NCI-H2081 treated with DMSO at 0.1 percent for 48 hours (cell line): ENCODE measurements around the gene SHROOM2.
"Not testable (repeated sequence)": the region's sequence is repeated elsewhere in the genome, so short reads cannot be mapped to it uniquely, and the experiment has no call there.

Experiments used
- DNase-seq: peaks from one replicate; lab custom pipeline; 2025; lab: John Stamatoyannopoulos, UW

Gene SHROOM2

GRCh38 chrX:9829308-9830267 lies 43.4 kb downstream of the SHROOM2 start:
- no peak for DNase-seq

- DNase-seq, result no peak
Measured at GRCh38 chrX:9832811-9833210, 46.6 kb downstream of the SHROOM2 start.

DNA sequence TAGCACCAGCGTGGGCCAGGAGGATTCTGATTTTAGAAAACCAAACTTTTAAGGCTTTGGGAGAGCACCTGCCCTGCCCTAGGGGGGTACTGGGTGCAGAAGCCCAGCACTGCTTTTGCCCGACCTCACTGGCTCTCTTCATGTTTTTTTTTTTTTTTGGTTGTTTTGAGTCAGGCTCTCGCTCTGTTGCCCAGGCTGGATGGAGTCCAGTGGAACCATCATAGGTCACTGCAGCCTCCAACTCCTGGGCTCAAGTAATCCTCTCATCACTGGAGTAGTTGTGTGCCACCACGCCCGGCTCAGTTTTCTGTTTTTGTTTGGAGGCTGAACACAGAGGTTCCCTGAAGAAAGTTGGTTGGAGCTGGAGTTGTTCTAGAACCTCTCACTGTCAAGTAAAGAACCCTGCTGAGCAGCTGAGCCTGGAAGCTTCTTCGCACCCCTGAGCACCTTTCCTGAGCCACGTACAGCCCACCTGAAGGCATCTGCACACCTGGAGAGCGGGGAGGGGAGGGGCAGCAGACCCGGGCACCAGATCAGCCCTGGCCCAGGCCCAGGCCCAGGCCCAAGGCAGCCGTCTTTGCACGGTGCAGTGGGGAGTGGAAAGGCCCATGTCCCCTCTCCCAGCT lies 49.5 kb downstream of the SHROOM2 start:
- no peak for DNase-seq

DNA sequence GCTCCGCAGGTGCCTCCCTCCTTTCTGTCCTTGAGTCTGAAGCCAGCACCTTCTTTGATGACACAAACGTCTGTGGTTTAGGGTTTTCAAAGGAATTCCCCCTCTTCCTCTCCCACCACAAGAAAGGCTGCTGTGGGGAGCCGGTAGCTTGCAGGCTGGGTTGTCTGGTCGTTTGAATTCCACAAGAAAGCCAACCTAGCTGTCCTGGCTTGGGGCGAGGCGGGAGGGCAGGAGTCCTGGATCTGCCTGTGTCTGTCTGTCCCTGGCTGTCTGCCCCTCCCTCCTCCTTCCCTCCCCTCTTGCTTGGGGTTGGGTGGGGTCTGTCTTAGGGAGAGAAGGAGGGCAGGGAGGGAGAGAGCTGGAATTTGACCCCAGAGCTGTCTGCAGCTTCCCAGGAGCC lies 56.3 kb downstream of the SHROOM2 start:
- no peak for DNase-seq

GRCh38 chrX:9844936-9845577 lies 58.8 kb downstream of the SHROOM2 start:
- no peak for DNase-seq

- no peak for DNase-seq
Measured at GRCh38 chrX:9845578-9845952, 59.3 kb downstream of the SHROOM2 start.

DNA sequence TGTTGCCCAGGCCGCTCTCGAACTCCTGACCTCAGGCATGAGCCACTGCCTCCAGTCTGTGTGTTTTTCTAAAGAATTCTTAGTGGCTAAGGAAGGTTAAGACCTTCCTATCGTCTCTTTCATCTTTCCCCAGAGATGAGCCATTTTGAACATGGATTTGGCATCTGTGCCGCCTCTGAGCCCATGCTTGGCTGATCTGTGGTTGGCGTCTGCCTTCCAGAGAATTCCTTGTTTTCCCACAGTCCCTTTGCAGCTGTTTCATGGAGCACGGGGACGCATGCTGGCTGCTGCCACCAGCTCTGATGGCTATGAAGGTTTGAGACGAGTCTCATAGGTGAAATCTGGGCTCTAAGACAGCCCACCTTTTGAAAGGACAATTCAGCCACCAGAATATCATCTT lies 60.4 kb downstream of the SHROOM2 start:
- no peak for DNase-seq

GRCh38 chrX:9847071-9847470 lies 60.8 kb downstream of the SHROOM2 start:
- no peak for DNase-seq

DNA sequence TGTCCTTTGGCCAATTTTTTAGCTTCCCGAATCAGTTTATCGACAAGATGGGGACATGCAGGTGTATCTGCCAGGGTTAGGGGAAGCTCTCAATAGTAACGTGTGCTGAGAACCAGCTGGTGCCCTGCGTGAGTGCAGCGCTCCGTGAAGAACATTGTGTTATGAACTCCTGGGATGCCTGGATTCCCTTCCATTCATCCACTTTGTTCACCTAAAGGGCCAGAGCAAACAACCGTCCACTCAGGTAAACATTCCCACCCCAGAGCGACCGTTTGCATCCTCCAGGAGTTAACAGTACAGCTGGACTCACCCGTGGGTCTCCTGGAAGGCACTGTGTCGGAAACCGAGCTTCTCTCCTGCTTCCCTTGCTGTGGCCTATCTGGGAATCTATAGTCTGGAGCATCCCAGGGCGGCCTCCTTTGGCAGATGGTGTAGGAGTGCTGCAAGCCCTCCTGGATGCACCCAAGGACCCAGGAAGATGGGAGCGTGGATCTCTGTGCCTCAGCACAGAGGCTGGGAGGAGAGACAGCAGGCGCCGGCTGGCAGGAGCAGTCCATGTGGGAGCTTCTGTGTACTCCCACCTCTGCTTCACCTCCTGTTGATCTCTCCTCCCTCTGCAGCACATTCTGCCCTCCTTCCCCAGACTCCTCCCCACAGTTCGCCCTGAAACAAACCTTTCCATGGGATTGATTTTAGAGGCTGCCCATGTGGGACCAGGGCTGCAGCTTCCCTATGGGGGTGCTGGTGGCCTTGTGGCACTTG lies 62.7 kb downstream of the SHROOM2 start:
- DNase-seq, result no peak

DNA sequence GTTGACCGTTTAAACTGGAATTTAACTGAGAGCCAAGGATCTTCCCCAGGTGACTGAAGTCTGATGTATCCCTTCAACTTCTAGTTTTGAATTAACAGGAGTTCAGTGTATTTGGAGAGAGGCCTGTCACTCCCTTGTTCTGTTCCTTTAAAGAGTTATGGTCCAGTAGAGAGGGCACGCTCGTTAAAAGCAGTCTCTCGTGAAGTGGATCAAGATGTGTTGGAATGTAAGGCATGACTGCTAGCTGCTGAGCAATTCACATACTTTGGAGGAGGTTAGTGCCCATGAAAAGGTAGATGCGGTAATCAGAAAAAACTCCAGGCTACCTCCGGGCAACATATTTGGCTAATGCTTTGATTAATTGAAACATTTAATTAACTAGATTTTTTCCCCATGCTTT lies 65.7 kb downstream of the SHROOM2 start:
- no peak for DNase-seq

DNA sequence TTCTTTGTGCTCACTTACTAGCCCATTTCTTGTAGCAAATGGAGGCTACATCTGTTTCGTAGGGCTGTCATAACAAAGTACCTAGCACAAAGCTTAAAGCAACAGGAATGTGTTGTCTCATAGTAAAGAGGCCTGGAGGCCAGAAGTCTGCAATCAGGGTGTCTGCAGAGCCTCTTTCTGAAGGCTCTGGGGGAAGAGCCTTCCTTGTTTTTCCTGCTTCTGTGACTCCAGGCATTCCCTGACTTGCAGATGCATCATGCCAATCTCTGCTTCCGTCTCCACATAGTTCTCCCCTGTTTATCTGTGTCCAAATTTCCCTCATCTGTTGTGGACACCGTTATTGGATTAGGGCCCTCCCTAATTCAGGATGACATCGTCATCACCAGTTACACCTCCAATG lies 67.1 kb downstream of the SHROOM2 start:
- no peak for DNase-seq

DNA sequence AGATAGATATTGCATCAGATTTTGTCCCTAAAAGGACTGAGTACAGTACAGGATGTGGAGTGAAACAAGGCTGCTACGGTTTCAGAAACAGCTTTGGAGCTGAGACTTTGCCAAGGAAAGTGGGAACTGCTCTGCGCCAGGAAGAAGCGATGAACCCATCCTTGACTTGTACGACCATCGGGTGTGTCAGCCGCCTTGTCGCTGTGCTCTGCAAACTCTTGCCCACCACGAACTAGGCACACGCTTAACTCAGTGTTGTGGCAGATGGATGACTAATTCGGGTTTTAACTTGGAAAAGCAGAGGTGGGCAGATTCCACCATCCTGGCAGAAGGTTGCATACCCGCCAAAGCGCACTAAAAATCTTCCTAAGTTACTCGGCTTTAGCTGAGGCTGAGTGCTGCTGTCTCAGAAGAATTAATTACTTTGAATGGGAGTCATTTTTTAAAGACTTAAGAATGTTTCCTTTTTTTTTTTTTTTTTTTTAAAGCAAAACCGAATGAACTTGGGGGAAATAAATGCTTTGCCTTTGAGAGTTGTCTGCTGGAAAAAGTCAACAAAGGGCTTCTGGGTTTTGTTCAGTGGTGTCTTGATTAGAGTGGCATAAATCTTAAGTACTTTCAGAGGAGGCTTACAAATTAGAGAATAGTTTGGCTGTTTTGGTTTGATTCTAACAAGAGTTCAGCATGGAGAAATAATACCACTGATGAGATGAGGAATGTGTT lies 69.5 kb downstream of the SHROOM2 start:
- DNase-seq, result no peak

DNA sequence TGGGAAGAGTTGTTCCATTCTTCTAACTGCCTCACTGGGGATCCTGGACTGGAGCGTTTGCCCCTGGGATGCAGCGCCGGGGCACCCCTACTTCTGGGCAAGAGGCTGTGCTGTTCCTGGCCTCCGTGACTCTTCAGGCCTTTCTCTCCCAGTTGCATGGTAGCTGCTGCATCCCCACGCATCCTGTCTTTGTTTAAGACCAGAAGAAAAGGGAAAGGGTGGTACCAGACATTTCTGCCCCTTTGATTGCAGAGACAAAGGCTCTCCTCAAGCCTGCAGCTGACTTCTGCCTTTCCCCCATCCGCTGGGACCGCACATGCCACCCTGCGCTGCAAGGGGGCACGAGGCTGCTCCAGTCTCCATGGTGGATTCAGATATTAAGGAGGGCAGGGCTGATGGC lies 70.4 kb downstream of the SHROOM2 start:
- no peak for DNase-seq

- no peak for DNase-seq
Measured at GRCh38 chrX:9857575-9858474, 71.6 kb downstream of the SHROOM2 start.

DNA sequence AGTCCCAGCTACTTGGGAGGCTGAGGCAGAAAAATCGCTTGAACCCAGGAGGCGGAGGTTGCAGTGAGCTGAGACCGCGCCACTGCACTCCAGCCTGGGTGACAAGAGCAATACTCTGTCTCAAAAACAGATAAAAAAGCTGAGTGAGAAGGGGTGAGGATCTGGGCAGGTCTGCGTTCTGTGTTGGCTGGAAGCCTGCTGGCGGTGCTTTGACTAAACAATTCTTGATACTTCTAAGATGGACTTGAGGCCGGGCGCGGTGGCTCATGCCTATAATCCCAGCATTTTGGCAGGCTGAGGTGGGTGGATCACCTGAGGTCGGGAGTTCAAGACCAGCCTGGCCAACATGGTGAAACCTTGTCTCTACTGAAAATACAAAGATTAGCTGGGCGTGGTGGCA lies 72.5 kb downstream of the SHROOM2 start:
- not testable (repeated sequence) for DNase-seq

DNA sequence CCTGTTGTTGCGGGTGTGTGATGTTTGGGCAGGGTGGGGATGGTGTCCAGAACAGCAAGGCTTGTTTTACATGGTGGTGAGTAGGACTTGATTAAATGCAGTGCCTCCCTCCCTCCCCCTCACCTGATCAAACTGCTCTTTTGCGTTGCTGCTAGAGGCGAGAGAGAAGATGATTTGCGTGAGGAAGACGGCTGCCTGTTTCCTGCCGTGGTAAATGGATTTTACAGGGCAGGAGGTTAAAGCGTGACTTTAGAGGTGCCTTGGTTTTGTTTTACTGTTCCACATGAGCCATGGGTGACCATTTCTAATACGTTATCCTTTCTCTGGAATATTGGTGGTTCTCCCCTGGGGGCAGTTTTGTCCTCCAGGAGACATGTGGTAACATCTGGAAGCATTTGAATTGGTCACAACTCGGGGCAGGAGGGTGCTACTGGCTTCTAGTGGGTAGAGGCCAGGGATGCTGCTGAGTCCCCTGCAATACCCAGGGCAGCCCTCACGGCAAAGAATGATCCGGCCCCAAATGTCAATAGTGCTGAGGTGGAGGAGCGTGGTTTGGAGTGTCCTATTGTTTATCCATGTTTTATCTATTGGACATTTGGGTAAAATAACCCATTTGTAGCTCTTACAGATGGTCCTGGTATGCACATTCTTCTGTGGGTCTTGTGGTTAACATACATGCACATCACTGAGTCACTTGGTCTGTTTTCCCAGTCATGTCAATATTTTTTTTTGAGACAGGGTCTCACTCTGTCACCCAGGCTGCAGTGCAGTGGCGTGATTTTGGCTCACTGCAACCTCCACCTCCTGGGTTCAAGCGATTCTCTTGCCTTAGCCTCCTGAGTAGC lies 73.7 kb downstream of the SHROOM2 start:
- no peak for DNase-seq

GRCh38 chrX:9860826-9861225 lies 74.6 kb downstream of the SHROOM2 start:
- DNase-seq, result no peak

DNA sequence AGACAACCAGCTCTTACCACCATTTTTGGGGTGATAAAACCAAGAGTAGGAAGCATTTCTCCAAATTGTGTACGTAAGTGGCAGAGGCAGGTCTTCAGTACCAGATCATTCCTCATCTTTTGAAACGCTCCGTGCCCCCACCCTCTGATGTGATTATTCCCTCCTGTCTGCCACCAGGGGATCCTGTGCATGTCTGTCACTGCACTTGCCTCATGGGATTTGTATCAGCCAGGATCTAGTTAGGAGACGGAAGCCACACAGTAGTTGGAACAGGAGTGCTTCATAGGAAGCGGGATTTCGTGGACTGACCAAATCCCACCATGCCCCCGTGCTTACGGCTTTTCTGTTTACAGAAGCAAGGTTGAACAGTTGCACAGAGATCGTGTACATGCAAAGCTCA lies 75.5 kb downstream of the SHROOM2 start:
- DNase-seq, result no peak

DNA sequence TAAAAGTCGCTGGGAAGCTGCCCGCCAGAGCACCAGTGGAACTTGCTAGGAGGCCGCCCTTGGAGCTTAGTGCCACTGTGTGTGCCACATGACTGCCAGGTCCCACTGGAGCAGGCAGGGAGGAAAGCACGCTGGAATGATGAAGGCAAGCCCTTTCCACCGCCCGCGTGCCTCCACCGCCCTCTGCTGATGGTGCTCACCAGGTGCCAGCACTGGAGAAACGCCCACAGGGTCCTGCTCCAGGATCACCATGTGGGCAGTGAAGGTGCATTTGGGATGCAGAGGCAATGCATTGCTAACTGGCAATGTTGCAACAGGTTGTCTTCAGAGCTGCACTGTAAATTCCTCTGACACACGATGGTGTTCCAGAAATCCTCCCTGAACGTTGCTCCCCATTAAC lies 76.3 kb downstream of the SHROOM2 start:
- no peak for DNase-seq

GRCh38 chrX:9862953-9863352 lies 76.7 kb downstream of the SHROOM2 start:
- DNase-seq, result no peak
